Caco-2 (cell line): Measurements from ENCODE around the gene CCR5AS.

Source experiments
- BruUV-seq: library from RNA; stranded (reverse); fragments of 400-500 nt; replicated peaks from 2 replicates; lab custom pipeline; 2021; lab: Mats Ljungman, UMichigan
- CTCF ChIA-PET: fragments of 300-600 bp; sonication (Branson Sonifier 250); formaldehyde crosslinking; loops from one replicate; lab custom pipeline; 2022; ENCODE audit warnings: antibody characterized with exemption; lab: Charles Lee
- POLR2A ChIA-PET: fragments of 300-600 bp; sonication (Branson Sonifier 250); formaldehyde crosslinking; loops from one replicate; lab custom pipeline; 2022; ENCODE audit warnings: antibody characterized with exemption; lab: Charles Lee
- DNase-seq, 2 experiments: peaks; one replicate each; pipeline versions ENCODE4 v3.0.0 to v3.0.0-alpha.2; 2020 to 2022
- H3K27me3 ChIP-seq: replicated peaks from 2 replicates; pipeline ENCODE4 v1.6.0; 2011; ENCODE audit warnings: low read length; ENCODE audit not compliant: control insufficient read depth, insufficient read depth
- H3K36me3 ChIP-seq: 2 replicates; pipeline ENCODE4 v1.5.1; 2011; ENCODE audit warnings: low read length; ENCODE audit not compliant: control insufficient read depth, insufficient read depth
- H3K4me1 ChIP-seq: fragments of 250-450 bp; sonication (Bioruptor Pico); 2 replicates; pipeline ENCODE4 v1.5.1; 2020; ENCODE audit warnings: mild to moderate bottlenecking
- H3K4me3 ChIP-seq: 2 replicates; pipeline ENCODE4 v1.5.1; 2011; ENCODE audit warnings: low read depth, mild to moderate bottlenecking, control low read depth, low read length
- H3K9me3 ChIP-seq: fragments of 250-450 bp; sonication (Bioruptor Pico); 2 replicates; pipeline ENCODE4 v1.5.1; 2020; ENCODE audit warnings: mild to moderate bottlenecking, moderate library complexity
- H3K27ac Mint-ChIP-seq: one replicate; pipeline ENCODE4 v1.8.0; 2022; ENCODE audit warnings: mixed read lengths; ENCODE audit not compliant: unreplicated experiment
- H3K27me3 Mint-ChIP-seq: one replicate; pipeline ENCODE4 v1.8.0; 2022; ENCODE audit warnings: mixed read lengths; ENCODE audit not compliant: insufficient read depth, unreplicated experiment
- H3K36me3 Mint-ChIP-seq: one replicate; pipeline ENCODE4 v1.8.0; 2022; ENCODE audit warnings: mild to moderate bottlenecking, mixed read lengths; ENCODE audit not compliant: insufficient read depth, unreplicated experiment
- H3K4me1 Mint-ChIP-seq: one replicate; pipeline ENCODE4 v1.8.0; 2022; ENCODE audit warnings: low read depth, mixed read lengths; ENCODE audit not compliant: unreplicated experiment
- H3K4me3 Mint-ChIP-seq: one replicate; pipeline ENCODE4 v1.8.0; 2022; ENCODE audit warnings: mild to moderate bottlenecking, moderate library complexity, mixed read lengths; ENCODE audit not compliant: unreplicated experiment
- H3K9me3 Mint-ChIP-seq: one replicate; pipeline ENCODE4 v1.8.0; 2022; ENCODE audit warnings: mixed read lengths; ENCODE audit not compliant: unreplicated experiment
- intact Hi-C: fragments of 100-400 bp; cut with micrococcal nuclease; formaldehyde crosslinking; loops from one replicate; pipeline ENCODE4 v1.10.0; 2022; ENCODE audit not compliant: unreplicated experiment
- TF ChIP-seq, protein P1 (sequence below), 2 experiments: fragments of 200-600 bp in 1 of 2; IDR thresholded peaks; 1 replicate in 1 of 2; 2 replicates in 1 of 2; pipeline versions ENCODE4 v1.5.1 to v1.8.0; 2011 to 2022; ENCODE audit warnings: antibody characterized with exemption in 1 of 2, control low read depth in 1 of 2, inconsistent platforms in 1 of 2, low read depth in 1 of 2, low read length in 1 of 2, mild to moderate bottlenecking in 1 of 2, moderate library complexity in 1 of 2; ENCODE audit not compliant: insufficient read depth in 1 of 2, severe bottlenecking in 1 of 2, unreplicated experiment in 1 of 2

CCR5AS gene

DNA sequence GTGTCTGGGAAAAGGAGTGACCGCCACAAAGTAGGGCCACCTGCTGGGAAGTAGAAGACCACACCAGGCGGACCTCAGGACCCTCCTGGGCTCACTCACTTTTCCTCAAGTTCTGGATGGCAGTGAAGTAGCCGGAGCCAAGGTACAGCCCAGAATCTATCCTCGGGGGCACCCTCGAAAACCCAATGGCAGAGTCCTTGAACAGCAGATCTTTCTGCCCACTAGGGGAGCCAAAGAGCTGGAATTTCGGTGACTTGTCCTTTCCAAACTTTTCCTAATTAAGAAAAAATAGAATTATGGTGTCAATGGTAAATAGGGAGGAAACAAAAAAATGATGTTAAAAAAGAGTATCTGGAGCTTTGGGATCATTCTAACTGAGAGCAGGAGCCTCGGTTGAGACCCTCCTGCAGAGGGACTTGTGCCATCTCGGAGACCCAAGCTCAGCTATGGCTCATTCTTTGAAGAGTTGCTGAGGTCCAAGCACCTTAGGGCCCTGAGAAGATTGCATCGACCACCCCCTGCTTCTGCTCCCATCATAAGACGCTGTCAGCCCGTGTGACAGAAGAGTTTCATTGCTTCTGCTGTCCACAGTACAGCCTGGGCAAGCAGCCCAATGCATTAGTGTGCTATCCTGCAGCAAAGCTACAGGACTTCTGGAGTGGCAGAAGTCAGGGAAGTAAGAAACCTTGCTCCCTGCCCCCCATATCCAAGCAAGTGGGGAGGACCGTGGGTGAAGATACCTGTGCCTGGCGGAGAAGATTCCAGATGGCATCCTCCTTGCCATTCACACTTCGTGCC is 43.1 kb upstream of the CCR5AS start:
- TF ChIP-seq, protein P1, sequence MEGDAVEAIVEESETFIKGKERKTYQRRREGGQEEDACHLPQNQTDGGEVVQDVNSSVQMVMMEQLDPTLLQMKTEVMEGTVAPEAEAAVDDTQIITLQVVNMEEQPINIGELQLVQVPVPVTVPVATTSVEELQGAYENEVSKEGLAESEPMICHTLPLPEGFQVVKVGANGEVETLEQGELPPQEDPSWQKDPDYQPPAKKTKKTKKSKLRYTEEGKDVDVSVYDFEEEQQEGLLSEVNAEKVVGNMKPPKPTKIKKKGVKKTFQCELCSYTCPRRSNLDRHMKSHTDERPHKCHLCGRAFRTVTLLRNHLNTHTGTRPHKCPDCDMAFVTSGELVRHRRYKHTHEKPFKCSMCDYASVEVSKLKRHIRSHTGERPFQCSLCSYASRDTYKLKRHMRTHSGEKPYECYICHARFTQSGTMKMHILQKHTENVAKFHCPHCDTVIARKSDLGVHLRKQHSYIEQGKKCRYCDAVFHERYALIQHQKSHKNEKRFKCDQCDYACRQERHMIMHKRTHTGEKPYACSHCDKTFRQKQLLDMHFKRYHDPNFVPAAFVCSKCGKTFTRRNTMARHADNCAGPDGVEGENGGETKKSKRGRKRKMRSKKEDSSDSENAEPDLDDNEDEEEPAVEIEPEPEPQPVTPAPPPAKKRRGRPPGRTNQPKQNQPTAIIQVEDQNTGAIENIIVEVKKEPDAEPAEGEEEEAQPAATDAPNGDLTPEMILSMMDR (IDR thresholded peaks at IDR 0.05; ENCODE audit: insufficient read depth in 1 of 2, low read depth in 1 of 2, low read length in 1 of 2, severe bottlenecking in 1 of 2, unreplicated experiment in 1 of 2), result peak; percentile 35 to 38
- no peaks in the 10 kb centered on the region for H3K9me3 Mint-ChIP-seq
- no peaks in the 10 kb centered on the region for H3K36me3 Mint-ChIP-seq
- Histone ChIP-seq H3K4me3 (no peak overlapping the region), H3K27me3 (no peaks in the 10 kb centered on the region), H3K4me1 (no peaks in the 10 kb centered on the region), H3K36me3 (no peaks in the 10 kb centered on the region), H3K9me3 (peaks cover 3% of the 10 kb centered on the region; the same call in 1 of the 2 replicates)
- ChIA-PET POLR2A (no interaction called here), CTCF (interaction anchor here (1.2 to 1.9 kb wide), 3 partner anchors 12 to 108 kb away, joined by 3 to 7 read pairs (median 3); no protein-coding TSS in a partner anchor)
- DNase-seq, result peak in 1 of 2 experiments; percentile 19
- H3K4me1 Mint-ChIP-seq, result no peaks in the 10 kb centered on the region
- H3K27ac Mint-ChIP-seq, result no peak overlapping the region
- no TSS peak for BruUV-seq
- H3K27me3 Mint-ChIP-seq, result no peaks in the 10 kb centered on the region
- intact Hi-C loops, result no loop called here
- no peak overlapping the region for H3K4me3 Mint-ChIP-seq

- H3K27me3 Mint-ChIP-seq, result no peaks in the 10 kb centered on the region
- no peak for DNase-seq
- H3K4me1 Mint-ChIP-seq, result no peaks in the 10 kb centered on the region
- Histone ChIP-seq H3K27me3 (no peaks in the 10 kb centered on the region), H3K4me3 (no peak overlapping the region), H3K4me1 (no peaks in the 10 kb centered on the region), H3K9me3 (peaks cover 3% of the 10 kb centered on the region; the same call in 1 of the 2 replicates), H3K36me3 (no peaks in the 10 kb centered on the region)
- intact Hi-C loops, result no loop called here
- TF ChIP-seq, protein P1 (IDR thresholded peaks at IDR 0.05; ENCODE audit: insufficient read depth in 1 of 2, low read depth in 1 of 2, low read length in 1 of 2, severe bottlenecking in 1 of 2, unreplicated experiment in 1 of 2), result no peak
- H3K4me3 Mint-ChIP-seq, result no peak overlapping the region
- ChIA-PET POLR2A (no interaction called here), CTCF (no interaction called here)
- H3K9me3 Mint-ChIP-seq, result no peaks in the 10 kb centered on the region
- BruUV-seq, result no TSS peak
- no peak overlapping the region for H3K27ac Mint-ChIP-seq
- no peaks in the 10 kb centered on the region for H3K36me3 Mint-ChIP-seq
Observed at GRCh38 chr3:46448721-46449120, 41.9 kb upstream of the CCR5AS start.

- Histone ChIP-seq H3K9me3 (no peaks in the 10 kb centered on the region), H3K4me3 (no peak overlapping the region), H3K27me3 (no peaks in the 10 kb centered on the region), H3K36me3 (no peaks in the 10 kb centered on the region), H3K4me1 (no peaks in the 10 kb centered on the region)
- ChIA-PET CTCF (interaction anchor here (0.6 to 1.1 kb wide), 2 partner anchors 15 to 75 kb away, joined by 3 to 4 read pairs; no protein-coding TSS in a partner anchor), POLR2A (no interaction called here)
- H3K4me1 Mint-ChIP-seq, result no peaks in the 10 kb centered on the region
- intact Hi-C loops, result no loop called here
- TF ChIP-seq, protein P1 (IDR thresholded peaks at IDR 0.05; ENCODE audit: insufficient read depth in 1 of 2, low read depth in 1 of 2, low read length in 1 of 2, severe bottlenecking in 1 of 2, unreplicated experiment in 1 of 2), result no peak
- no TSS peak for BruUV-seq
- H3K27me3 Mint-ChIP-seq, result no peaks in the 10 kb centered on the region
- H3K9me3 Mint-ChIP-seq, result no peaks in the 10 kb centered on the region
- no peak overlapping the region for H3K27ac Mint-ChIP-seq
- no peak overlapping the region for H3K4me3 Mint-ChIP-seq
- no peaks in the 10 kb centered on the region for H3K36me3 Mint-ChIP-seq
- no peak for DNase-seq
Observed at GRCh38 chr3:46447228-46447985, 40.5 kb upstream of the CCR5AS start.
